A673 (cell line): ENCODE results near the gene CCN6.

Experiments
- EZH2 ChIP-seq: fragments of 200-600 bp; sonication (generic); IDR thresholded peaks from 2 replicates; pipeline ENCODE4 v1.6.1; 2017; ENCODE audit warnings: borderline replicate concordance, low read depth, mild to moderate bottlenecking, mixed read lengths, antibody characterized with exemption, low read length; ENCODE audit not compliant: poor library complexity, severe bottlenecking
- TF ChIP-seq, protein P1 (sequence below): fragments of 300-800, 200-600 bp; sonication (generic); conservative IDR thresholded peaks from 2 replicates; pipeline ENCODE4 v1.5.1; 2017; ENCODE audit warnings: low read depth, mild to moderate bottlenecking, antibody characterized with exemption, low read length, moderate library complexity, mixed read lengths

DNA sequence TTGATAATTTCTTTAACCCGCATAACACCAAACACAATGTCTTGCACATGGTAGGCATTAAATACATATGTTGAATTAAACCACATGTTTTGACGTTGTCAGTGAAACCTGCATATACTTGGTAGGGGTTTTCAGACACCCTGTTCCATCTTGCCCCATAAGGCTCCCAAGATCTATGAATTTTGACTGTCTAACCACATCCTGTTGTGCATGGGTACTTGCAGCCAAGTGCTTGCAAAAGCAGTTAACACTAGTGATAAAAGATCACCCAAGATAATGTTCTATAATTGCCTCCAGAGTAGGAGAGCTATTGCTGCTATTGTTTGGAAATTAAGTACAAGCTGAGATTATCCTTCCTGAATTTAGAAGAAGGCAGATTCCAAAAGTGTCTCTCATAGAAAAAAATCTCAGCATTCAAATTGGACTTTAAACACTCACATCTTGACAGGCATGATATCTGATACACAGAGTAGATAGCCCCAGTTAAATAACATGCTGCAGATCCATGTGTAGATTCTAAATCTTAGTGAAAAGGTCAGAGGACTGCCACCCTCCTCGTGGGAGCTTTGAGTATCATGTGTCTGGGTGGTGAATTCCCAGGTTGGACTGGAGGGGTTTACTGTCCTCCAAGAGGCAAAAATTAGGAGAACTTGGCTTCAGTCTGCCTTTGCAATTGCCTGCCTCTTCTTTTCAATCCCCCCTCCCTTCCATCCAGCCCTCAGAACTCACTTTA, 25.8 kb upstream of the CCN6 start:
- TF ChIP-seq, protein P1, sequence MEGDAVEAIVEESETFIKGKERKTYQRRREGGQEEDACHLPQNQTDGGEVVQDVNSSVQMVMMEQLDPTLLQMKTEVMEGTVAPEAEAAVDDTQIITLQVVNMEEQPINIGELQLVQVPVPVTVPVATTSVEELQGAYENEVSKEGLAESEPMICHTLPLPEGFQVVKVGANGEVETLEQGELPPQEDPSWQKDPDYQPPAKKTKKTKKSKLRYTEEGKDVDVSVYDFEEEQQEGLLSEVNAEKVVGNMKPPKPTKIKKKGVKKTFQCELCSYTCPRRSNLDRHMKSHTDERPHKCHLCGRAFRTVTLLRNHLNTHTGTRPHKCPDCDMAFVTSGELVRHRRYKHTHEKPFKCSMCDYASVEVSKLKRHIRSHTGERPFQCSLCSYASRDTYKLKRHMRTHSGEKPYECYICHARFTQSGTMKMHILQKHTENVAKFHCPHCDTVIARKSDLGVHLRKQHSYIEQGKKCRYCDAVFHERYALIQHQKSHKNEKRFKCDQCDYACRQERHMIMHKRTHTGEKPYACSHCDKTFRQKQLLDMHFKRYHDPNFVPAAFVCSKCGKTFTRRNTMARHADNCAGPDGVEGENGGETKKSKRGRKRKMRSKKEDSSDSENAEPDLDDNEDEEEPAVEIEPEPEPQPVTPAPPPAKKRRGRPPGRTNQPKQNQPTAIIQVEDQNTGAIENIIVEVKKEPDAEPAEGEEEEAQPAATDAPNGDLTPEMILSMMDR, result no peak
- TF ChIP-seq EZH2, result no peak
